GM18520 (cell line): Measurements from ENCODE around the gene NFASC.

ENCODE experiments used
- ATAC-seq: cut with Tn5 transposase; IDR thresholded peaks from one replicate; pipeline ENCODE4 v1.9.1; 2021; ENCODE audit not compliant: unreplicated experiment

The NFASC gene

DNA sequence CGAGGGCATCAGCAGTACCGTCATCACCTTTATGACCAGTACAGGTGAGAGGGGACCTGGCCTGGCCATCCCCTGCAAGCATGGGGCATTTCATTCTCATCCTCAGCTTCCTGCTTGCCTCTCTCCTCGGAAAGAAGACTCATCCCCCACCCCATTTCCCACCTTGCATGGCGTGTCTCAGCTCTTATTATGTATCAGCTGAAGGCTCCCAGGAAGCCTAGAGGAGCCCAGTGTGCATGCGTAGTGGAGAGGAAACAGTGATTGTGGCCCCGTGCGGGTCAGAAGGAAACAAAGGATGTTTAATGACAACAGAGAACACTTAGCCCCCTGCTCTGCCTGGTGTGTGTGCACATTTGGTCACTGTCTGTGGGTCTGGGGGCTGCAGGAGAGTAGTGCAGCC lies 132.0 kb downstream of the NFASC start:
- ATAC-seq = no peak

DNA sequence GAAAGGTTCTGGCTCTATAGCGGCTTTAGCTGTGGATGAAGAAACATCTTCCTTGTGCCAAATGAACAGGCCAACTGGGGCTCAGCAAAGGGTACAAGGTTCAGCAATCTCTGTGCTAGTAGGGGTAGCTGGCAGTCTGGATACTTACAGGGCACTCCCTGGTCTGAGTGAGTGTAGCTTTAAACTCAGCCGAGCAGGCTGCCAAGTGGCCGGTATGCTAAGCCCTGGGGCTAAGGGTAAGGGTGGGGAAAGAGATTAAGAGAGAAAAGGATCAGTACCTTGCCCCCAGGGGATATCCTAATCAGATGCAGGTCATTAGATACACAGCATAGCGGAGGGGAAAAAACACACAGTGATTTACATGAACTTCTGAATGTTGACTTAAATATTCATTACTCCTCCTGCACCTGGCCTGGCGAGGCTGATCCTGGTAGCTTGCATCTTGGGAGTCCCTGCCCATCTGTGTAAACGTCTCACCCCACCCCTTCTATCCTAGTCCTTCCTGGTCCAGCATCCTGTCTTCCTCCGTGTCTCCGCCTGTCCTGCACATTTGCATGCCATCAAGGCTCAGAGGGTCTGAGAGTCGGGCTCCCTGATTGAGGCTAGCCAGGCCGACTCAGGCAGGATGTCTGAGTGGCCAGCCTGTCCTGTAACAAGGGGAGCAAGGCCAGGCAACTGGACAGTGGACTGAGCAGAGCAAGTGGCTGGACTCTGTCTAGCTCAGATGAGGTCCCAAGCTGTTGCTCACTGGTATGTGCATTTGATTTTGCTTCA lies 132.9 kb downstream of the NFASC start:
- ATAC-seq = no peak

DNA sequence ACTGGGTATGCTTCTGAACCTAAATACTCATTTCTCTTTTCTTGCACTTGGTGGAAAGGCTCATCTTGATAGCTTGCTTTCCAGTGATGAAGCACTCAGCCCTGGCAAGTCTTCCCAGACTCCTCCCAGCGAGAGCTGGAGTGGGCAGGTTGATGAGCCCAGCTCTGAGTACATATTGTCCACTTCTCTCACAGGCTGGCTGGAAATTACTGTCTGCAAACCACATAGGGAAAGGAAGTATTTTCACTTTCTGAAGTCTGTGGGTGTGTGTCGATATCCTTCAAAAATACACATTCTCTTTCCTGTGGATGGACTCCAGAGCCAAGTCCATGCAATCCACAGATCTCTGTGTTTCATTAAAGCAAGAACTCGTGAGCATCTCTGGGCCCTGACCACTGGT lies 133.7 kb downstream of the NFASC start:
- ATAC-seq = no peak

DNA sequence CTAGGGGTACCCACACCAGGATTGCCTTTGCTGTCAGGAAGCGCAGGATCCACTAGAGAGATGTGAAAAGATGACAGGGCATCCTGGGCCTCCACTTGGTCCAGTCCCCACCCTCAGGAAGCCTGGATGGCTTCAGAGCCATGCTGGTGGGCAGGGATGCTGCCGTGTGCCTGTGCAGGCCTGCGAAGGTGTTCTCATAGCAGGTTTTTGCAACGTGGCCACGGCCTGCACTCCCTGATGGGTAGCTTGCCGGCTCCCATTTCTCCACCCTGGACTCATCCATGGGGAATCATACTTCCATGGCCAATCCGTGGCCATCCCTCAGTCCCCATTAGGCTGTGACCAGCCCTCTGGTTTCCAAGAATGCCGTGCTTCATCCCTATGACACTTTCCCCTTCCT lies 138.2 kb downstream of the NFASC start:
- ATAC-seq = no peak

DNA sequence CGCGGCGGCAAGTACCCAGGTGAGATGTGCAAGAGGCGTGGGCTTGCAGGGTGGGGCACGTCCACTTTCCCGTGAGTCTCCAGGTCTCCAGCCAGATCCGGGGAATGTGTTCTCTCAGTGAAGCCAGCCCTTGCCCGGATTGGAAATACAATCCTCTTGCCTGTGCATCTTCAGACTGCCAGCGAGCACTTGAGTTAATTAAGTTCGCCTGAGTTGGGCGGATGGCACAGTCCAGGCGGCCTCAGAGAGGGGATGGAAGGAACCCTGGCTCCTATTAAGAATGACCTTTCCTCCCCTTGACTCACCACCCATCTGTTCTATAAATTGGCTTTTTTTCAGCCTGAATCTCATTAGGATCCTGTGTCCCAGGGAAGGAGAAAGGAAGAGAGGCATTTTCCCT lies 139.0 kb downstream of the NFASC start:
- no peak for ATAC-seq

DNA sequence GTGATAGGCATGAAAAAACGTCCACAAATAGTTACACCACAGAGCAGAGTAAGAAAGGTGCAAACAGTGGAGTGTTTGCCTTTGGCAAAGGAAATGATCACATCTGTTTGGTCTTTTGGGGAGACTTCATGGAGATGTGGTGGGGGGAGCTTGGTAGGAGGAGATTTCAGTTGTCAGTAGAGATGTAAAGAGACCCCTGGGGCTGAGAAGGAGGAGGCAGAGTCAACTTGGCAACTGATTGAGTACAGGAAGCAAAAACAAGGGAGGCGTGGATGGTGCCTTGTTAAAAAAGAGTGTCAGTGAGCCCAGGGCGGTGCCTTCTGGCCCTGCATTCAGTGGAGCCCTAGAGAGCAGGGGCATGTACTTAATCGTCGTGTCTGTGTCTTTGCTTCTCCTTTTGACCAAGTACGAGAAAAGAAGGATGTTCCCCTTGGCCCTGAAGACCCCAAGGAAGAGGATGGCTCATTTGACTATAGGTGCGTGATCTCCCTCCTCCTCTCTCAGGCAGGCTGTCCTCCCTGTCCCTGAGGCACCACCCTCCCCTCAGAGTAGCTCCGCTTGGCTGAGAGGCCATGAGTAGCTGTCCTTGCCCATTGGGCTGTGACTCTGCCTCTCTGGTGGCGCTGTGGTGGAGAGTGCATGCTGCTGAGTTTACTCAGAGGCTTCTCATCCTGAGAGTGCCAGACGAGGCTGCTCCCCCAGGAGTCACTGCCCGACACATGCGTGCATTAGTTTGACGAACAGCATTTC lies 141.9 kb downstream of the NFASC start:
- no peak for ATAC-seq

DNA sequence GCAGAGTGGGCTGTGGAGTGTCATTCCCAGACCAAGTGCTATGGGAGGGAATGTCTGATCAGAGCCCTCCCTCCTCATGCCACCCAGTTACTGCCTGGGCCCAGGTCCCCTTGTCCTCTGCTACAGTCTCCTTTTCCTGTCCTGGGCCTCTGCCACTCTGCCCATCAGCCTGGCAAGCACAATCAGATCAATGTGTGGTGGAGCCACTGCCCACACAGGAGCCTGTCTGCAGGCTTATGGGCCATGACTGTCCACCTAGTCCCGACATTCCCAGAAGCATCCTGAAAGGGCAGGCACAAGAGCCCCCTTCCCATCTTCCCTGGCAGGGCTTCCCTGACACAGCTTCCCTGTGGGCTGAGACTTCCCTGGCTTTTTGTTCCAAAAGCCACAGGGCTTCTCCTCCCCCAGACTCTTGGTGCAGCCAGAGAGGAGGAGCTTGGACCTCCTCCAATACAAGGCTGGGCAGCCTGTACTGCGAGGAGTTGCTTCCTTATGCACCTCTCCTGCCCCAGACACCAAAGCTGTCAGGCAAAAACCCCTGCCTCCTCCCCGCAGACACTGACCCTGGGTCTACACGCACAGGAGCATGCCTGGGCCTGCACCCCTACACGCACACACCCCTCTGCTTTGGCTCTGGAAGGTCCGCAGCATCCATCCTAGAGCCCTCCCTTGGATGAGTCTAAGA lies 143.2 kb downstream of the NFASC start:
- no peak for ATAC-seq

DNA sequence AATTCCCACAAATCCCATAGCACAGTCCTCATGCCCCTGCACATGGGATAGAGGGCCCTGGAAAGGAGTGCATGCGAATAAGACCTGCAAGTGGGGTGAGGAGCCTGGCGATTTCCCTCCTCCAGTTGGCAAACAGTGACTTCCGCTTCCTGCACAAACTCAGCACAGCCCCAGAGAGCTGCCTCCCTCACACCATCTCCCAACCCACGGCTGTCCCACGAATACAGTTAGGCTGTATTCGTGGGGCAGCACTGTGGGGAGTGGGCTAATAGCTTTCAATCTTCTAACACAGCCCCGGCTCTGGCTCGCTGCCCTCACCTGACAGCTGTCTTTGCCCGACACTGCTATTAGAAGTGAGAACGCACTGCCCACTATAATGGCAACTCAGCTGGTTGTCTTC lies 144.1 kb downstream of the NFASC start:
- no peak for ATAC-seq

DNA sequence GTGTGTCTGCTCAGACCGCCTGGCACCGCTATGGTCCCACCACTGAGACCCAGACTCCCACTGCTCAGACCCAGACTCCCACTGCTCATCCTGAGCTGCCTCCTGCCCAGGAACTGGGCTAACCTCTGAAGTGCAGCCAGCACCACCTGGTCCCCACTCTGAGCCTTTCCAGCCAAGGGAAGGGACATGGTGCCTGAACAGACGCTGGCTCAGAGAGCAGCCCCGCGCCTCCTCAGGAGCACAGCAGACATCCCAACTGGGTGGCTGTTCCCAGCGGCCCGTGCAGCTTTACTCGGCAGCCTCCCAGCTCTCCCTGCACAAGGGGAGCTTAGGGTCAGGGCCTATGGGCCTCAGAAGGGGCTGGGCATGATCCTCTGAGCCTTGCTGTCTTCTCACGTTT lies 144.6 kb downstream of the NFASC start:
- no peak for ATAC-seq

DNA sequence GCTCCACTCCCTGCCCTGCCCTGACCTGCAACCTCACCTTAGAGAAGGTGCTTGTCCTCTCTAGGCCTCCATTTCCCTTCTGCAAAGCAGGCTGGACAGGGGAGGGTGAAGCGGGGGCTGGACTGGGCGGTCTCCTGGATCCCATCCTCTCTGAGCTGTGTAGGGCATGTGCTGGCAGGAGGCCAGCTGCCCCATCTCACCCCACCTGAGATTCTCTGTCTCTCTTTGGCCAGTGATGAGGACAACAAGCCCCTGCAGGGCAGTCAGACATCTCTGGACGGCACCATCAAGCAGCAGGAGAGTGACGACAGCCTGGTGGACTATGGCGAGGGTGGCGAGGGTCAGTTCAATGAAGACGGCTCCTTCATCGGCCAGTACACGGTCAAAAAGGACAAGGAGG lies 145.4 kb downstream of the NFASC start:
- no peak for ATAC-seq

DNA sequence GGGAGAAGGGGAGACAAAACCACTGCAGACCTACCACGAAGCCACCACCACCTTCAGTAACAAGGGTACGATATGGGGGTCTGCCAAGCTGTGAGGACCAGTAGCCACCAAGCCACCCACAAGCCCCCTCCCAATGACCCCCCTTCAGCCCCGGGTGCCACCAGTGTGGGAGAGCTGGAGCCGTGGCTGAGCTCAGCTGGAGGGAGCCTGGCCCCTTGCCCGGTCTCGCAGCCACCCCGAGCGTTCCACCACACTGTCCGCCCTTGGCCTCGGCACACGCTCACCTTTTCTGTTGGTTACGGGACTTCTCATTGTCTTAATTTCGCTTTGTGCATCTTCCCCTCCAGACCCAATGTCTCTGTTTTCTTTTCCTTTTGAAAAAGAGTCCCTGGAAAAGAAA lies 145.9 kb downstream of the NFASC start:
- no peak for ATAC-seq

DNA sequence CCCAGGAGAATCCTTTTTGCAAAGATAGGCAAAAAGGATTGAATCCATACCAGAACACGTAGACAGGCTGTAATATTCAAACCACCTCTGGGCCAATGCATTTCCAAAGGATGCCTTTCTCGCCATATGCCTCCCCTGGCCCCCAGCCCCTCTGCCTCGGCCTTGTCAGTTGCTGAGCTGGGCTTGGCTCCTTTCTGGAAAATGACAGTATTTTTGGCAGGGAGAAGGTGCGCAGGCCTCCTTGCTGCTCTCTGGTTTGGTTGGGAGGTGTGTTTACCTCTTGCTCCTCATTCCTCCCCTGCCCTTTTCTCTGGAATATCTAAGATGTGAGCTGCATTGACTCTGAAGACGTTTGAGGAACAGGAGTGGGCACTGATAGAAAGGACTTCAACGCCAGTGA lies 146.3 kb downstream of the NFASC start:
- no peak for ATAC-seq

DNA sequence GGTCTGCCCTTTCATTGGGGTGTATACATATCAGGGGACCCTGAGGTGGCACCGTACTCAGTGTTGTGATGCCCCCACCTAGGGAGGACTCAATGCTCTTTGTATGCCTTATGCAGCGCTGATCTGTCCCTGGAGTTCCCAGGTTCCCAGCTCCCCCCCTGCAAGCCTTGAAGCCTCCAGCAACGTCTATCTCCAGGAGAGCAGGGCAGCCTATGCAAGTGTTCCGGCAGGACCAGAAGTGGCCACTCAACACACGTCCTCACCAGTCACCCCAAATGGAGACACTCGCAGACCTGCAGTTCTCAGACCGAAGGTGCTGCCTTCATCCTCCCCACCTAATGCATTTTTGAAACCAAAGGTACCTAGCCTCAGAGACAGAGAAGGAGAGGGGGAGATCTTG lies 147.1 kb downstream of the NFASC start:
- ATAC-seq = no peak

DNA sequence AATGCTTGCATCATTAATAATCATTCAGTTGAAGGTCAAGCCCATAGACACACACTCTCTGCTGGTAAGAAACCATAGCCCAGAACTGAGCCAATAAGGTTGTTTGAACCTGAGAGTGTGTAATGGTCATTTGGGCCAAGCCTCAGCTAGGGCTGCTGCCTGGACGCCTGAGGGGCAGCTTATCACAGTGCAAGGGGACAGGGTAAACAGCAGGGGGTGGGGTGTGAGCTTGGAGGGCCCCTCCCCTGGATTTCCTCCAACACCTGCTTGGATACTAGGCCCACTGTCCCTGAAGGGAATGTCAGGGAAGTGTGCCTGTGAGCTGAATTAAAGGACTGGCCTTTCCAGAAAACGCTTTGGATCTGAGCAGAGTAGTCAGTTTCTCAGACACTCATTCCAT lies 147.7 kb downstream of the NFASC start:
- no peak for ATAC-seq

DNA sequence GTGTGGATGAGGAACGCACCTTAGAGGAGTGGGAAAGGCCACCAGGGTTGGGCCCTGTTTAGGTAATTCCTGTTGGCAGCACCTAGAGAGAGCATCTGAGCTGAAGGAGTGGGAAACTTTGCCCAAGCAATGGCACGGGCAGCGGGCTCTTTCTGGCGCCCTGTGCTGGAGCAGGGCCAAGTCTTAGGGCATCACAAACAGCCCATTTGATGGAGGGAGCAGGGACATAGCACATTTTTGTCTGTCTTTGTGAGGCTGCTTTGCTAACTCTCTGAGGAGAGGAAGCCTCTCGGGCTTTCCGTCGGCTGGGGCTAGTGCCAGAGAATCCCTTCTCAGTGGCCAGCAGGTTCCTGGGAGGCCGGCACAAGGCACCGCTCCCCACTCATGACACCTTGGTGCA lies 149.8 kb downstream of the NFASC start:
- ATAC-seq = no peak

DNA sequence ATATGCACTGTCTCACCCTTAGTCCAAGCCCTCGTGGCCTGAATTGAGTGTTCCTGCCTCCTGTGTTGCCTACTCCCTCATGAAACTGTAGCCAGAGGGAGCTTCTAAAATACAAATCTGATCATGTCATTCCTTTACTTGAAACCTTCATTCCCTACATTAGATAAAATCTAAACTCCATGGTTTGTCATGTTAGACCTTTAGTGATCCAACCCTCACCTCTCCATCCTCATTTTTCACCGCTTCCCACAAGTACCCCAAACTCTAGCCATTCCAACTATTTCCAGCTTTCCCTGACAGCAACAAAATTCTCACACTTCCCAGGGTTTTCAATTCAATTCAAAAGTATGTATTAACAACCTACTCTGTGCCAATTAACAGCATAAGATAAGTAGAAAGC lies 154.0 kb downstream of the NFASC start:
- no peak for ATAC-seq

DNA sequence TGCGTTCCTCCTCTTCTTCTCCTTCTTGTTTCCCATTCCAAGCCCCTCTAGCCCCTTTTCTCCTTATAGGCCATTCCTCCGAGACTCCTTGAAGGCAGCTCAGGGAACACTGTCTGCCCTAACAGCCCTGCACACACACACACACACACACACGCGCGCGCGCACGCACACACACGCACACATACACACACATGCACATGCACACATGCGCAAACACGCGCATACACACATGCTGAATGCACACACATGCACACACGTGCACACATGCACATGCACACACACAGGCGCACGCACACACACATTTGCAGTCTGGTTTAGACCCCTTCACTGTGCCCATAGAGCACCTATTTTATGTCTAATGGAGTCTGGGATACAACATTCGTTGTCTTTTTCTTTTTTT lies 154.6 kb downstream of the NFASC start:
- ATAC-seq = no peak

DNA sequence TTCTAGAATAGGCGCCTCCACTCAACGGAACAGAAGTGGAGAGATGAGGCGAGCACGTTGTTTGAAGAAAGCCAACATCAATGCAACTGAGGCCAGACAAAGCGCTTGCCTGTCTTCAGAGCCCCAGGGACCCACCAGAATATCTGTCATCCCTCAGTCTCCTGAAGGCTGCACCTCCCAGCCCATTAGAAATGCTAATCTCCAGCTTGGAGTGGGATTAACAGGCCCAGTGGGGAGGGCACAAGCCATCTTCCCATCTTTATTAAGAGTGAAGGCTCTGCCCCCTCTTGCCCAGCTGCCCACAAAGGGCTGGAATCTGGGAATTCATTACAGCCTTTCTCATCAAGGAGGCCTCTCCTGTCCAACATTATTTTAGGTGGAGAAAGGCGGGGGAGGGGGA lies 155.5 kb downstream of the NFASC start:
- no peak for ATAC-seq

DNA sequence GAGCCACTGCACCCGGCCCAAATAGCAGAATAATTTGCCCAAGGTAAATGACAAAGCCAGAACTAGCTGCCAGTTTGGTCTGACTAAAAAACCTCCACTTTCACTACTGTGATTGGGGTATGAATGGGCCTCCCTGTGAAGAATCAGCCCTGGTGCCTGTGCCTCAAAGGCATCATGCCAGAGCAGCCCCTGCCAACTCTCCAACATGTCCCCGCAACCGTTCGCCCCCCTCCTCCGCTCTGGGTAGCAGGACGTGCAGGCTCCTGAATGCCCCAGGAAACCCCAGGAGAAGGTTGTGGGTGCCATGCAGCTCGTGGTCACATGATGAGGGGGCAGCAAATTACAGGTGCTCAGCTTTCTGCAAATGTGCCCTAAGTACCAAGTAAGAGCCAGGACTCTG lies 157.7 kb downstream of the NFASC start:
- ATAC-seq = no peak

DNA sequence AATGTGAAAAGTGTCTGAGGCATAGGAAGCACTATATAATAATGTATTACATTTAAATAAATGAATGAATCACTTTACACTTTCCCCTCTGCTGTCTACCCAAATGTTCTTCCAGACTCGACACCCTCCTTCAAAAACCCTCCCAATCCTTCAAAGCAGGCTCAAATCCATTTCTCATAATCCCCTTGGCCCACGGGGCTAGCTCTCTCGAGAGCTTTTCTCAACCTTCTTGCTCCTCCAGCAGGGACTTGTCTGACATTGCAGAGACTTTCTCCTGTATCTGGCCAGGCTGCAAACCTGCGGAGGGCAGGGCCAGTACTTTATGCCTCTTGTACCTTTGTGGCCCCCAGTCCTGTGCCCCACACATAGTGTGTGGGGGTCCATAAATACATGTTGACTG lies 158.3 kb downstream of the NFASC start:
- ATAC-seq = no peak

DNA sequence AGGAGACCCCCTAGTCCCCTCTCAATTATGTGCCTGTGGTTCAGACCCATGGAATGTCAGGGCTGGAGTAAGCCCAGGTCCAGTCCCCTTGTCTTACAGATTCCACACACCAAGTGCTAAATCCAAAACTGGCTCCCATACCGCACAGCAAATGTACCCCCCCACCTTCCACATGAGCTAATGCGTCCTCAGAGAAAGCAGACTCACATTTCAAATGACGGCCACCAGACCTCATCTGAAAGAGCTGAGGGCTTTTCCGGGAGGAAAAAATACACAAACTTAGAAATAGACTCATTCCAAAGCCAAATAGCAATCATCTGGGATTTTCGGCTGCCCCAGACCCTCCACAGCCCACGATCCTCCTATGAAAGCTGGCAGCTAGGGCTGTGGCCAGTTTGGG lies 159.6 kb downstream of the NFASC start:
- no peak for ATAC-seq

DNA sequence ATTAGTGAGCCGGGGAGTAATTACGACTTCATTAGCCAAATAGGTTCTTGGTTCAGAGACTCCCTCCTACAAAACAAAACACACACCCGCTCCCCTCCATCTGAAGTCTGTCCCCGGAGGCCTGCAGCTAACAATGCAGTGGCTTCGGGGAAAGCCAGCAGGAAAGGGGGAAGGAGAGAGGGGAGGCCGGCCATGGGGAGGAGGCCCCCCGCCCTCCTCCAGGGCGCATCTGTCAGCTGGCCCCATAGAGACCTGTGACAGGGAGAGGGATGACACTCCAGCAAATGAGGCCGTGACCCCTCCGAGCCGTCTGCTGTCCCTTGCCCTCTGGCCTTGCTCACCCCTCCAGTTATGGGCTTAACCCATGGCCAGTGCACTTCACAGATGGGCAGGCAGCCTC lies 160.2 kb downstream of the NFASC start:
- no peak for ATAC-seq
